ENCODE data around the gene VPS13D. TPM values are rescaled to one million over a fixed set of nuclear protein-coding genes. Genes with fewer than 3 reads are reported as not detected.

VPS13D gene
- polyA plus RNA-seq, 1 of the 3 experiments (the other 2 are of a cell fraction) = 15.0 TPM

DNA sequence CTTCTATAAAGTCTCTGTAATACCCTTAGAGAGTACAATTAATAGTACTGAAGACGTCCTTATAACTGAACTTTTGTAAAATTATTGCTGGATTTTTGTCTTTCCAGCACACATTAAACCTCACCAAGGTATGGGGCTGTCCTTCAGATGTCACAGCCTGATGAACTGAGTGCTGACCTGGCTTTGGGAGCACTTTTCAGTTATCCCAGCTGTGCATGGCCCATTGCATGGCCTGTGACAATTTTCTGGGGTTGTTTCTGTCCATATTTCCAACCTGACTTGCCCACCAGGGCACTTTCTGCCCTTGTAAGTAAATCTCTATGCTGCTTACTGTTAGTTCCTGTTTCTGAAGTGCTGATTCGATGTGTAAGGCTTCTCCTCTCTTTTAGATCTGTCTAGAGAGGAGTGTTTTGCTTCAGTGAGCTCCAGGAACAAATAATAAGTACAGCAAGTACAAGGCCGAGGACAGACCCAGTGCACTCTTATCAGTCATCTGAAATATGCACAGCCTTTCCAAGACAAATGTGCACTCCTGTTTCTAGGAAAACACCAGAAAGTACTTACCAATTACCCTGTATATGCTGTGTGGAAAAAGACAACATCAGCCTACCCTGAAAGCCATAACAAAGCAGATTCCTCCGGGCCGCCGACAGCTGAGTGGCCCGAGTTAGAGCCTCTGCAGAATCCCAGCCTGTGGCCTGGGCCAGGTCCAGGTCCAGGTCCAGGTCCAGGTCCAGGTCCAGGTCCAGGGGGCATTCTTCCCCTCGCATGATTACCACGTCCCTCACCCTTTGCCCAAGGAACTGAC lies 266.5 kb downstream of the VPS13D start:
- DNase-seq = peak; percentile 51
- H3K79me2 ChIP-seq (ENCODE audit: insufficient read depth) = no peaks in the 10 kb centered on the region
- H3K4me1 ChIP-seq (ENCODE audit: control insufficient read depth in 1 of 2, insufficient read depth in 2 of 2, low read depth in 1 of 2, low read length in 1 of 2) = peaks cover 4 to 31% of the 10 kb centered on the region in 2 experiments; a peak in 2 of 4 replicates
- peak overlapping the region in 1 of 2 experiments; percentile 85; a peak in 3 of 4 replicates for H3K27ac ChIP-seq (ENCODE audit: low read depth in 2 of 2, low read length in 1 of 2)
- H3K9me3 ChIP-seq = no peaks in the 10 kb centered on the region
- ChIA-PET POLR2A (no interaction called here), CTCF (interaction anchor here (0.7 to 1.4 kb wide), 2 partner anchors 42 to 124 kb away, joined by 3 to 4 read pairs; no protein-coding TSS in a partner anchor)
- 67% methylated on average over 9 of the region's 9 CpGs for WGBS (ENCODE audit: low lambda C conversion rate)
- no peak overlapping the region for H3K4me3 ChIP-seq (ENCODE audit: low read depth in 2 of 2, low read length in 1 of 2)
- H3F3A ChIP-seq (replicated peaks; ENCODE audit: insufficient read depth) = peaks cover 2% of the 10 kb centered on the region
- peak in 1 of 2 experiments; percentile 20; a peak in 1 of 4 replicates for TF ChIP-seq EP300 (IDR thresholded peaks at IDR 0.05; ENCODE audit: borderline replicate concordance in 1 of 2, low read depth in 1 of 2, low read length in 1 of 2)
- TF ChIP-seq, protein P1, sequence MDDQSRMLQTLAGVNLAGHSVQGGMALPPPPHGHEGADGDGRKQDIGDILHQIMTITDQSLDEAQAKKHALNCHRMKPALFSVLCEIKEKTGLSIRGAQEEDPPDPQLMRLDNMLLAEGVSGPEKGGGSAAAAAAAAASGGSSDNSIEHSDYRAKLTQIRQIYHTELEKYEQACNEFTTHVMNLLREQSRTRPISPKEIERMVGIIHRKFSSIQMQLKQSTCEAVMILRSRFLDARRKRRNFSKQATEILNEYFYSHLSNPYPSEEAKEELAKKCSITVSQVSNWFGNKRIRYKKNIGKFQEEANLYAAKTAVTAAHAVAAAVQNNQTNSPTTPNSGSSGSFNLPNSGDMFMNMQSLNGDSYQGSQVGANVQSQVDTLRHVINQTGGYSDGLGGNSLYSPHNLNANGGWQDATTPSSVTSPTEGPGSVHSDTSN (IDR thresholded peaks at IDR 0.05) = no peak
- no peak for TF ChIP-seq NFIC (IDR thresholded peaks at IDR 0.05; ENCODE audit: borderline replicate concordance)
- peak; percentile 49; the same call in 1 of the 2 replicates for TF ChIP-seq GATA2 (CRISPR knock-in tag; IDR thresholded peaks at IDR 0.05)
- TF ChIP-seq CHD2 (IDR thresholded peaks at IDR 0.05; ENCODE audit: low read length, partially characterized antibody) = peak; percentile 51
- no peak for TF ChIP-seq NRF1 (IDR thresholded peaks at IDR 0.05; ENCODE audit: low read depth, low read length)
- no peak for TF ChIP-seq JUND (IDR thresholded peaks at IDR 0.05)
- TF ChIP-seq ELF1 (IDR thresholded peaks at IDR 0.05) = no peak
- no peak for TF ChIP-seq RFX5 (IDR thresholded peaks at IDR 0.05; ENCODE audit: low read length)
- H3K4me2 ChIP-seq = no peak overlapping the region
- H2AFZ ChIP-seq (ENCODE audit: low read depth) = no peak overlapping the region
- no peak overlapping the region for H3K9ac ChIP-seq
- H3K36me3 ChIP-seq (replicated peaks in 1 of 2; ENCODE audit: control insufficient read depth in 1 of 2, insufficient read depth in 2 of 2, low read length in 1 of 2) = peaks cover 0 to 10% of the 10 kb centered on the region in 2 experiments
- no peaks in the 10 kb centered on the region for H4K20me1 ChIP-seq (ENCODE audit: insufficient read depth)
- no peaks in the 10 kb centered on the region for H3K9me2 ChIP-seq
- no peaks in the 10 kb centered on the region for H3K27me3 ChIP-seq (ENCODE audit: insufficient read depth)

DNA sequence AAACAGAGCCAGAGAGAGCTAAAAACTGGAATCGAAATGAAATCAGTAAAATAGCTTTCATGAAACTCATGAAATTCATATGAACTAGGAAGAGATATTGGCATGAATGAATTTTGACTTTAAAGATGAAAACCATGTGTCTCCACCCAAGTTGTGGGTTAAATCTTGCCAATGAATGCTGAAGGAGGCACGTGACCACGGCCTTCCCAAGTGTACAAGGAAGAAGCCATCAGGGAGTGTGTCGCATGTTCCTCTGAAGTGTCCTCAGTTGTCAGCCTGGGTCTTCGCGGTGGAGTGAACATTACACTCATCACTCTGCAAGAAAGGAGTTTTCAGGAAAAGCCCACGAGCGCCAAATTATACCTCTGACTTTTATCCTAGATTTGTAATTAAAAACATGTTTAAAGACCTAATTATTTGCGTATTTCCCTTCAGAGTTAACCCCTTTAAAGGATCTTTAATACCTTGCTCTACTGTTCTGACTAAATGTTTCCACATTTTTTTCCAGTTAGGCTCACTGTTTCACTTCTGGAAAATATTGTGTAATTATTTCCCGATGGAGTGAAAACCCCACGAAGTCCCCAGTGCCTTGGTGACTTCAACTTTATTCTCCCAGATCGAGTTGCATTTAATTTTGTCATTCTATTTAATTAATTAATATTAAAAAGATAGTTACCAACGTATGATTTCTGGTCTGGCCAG lies 269.9 kb downstream of the VPS13D start:
- no peak overlapping the region for H3K4me3 ChIP-seq (ENCODE audit: low read depth in 2 of 2, low read length in 1 of 2)
- WGBS (ENCODE audit: low lambda C conversion rate) = 63% methylated on average over 13 of the region's 13 CpGs
- ChIA-PET POLR2A (no interaction called here), CTCF (no interaction called here)
- peaks cover 0 to 8% of the 10 kb centered on the region in 2 experiments for H3K36me3 ChIP-seq (replicated peaks in 1 of 2; ENCODE audit: control insufficient read depth in 1 of 2, insufficient read depth in 2 of 2, low read length in 1 of 2)
- no peaks in the 10 kb centered on the region for H3K79me2 ChIP-seq (ENCODE audit: insufficient read depth)
- peaks cover 4% of the 10 kb centered on the region for H3F3A ChIP-seq (replicated peaks; ENCODE audit: insufficient read depth)
- DNase-seq = no peak
- no peak overlapping the region for H3K27ac ChIP-seq (ENCODE audit: low read depth in 2 of 2, low read length in 1 of 2)
- no peak overlapping the region for H3K9ac ChIP-seq
- H4K20me1 ChIP-seq (ENCODE audit: insufficient read depth) = no peaks in the 10 kb centered on the region
- no peaks in the 10 kb centered on the region for H3K9me3 ChIP-seq
- TF ChIP-seq SIN3A (IDR thresholded peaks at IDR 0.05; ENCODE audit: borderline replicate concordance, low read depth, low read length) (no peak), ELF1 (IDR thresholded peaks at IDR 0.05) (no peak), FOXJ3 (CRISPR knock-in tag; IDR thresholded peaks at IDR 0.05) (no peak)
- TF ChIP-seq, protein P2, sequence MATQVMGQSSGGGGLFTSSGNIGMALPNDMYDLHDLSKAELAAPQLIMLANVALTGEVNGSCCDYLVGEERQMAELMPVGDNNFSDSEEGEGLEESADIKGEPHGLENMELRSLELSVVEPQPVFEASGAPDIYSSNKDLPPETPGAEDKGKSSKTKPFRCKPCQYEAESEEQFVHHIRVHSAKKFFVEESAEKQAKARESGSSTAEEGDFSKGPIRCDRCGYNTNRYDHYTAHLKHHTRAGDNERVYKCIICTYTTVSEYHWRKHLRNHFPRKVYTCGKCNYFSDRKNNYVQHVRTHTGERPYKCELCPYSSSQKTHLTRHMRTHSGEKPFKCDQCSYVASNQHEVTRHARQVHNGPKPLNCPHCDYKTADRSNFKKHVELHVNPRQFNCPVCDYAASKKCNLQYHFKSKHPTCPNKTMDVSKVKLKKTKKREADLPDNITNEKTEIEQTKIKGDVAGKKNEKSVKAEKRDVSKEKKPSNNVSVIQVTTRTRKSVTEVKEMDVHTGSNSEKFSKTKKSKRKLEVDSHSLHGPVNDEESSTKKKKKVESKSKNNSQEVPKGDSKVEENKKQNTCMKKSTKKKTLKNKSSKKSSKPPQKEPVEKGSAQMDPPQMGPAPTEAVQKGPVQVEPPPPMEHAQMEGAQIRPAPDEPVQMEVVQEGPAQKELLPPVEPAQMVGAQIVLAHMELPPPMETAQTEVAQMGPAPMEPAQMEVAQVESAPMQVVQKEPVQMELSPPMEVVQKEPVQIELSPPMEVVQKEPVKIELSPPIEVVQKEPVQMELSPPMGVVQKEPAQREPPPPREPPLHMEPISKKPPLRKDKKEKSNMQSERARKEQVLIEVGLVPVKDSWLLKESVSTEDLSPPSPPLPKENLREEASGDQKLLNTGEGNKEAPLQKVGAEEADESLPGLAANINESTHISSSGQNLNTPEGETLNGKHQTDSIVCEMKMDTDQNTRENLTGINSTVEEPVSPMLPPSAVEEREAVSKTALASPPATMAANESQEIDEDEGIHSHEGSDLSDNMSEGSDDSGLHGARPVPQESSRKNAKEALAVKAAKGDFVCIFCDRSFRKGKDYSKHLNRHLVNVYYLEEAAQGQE (IDR thresholded peaks at IDR 0.05; ENCODE audit: low read depth, low read length) = no peak
- H2AFZ ChIP-seq (ENCODE audit: low read depth) = no peak overlapping the region
- H3K4me1 ChIP-seq (ENCODE audit: control insufficient read depth in 1 of 2, insufficient read depth in 2 of 2, low read depth in 1 of 2, low read length in 1 of 2) = peaks cover 10 to 55% of the 10 kb centered on the region in 2 experiments; a peak in 2 of 4 replicates
- H3K9me2 ChIP-seq = no peaks in the 10 kb centered on the region
- H3K4me2 ChIP-seq = no peak overlapping the region
- no peaks in the 10 kb centered on the region for H3K27me3 ChIP-seq (ENCODE audit: insufficient read depth)

Data from SK-N-SH (cell line).